Activated T-cell treated with anti-CD3 and anti-CD28 coated beads for 24 hours (primary cell): ENCODE data around the gene CPNE5.

Experiments used
- DNase-seq: peaks from one replicate; pipeline ENCODE4 v3.0.0-alpha.2; 2020; ENCODE audit warnings: low read depth

CPNE5 gene

GRCh38 chr6:36793296-36793912 lies 45.8 kb downstream of the CPNE5 start:
- no peak for DNase-seq

DNA sequence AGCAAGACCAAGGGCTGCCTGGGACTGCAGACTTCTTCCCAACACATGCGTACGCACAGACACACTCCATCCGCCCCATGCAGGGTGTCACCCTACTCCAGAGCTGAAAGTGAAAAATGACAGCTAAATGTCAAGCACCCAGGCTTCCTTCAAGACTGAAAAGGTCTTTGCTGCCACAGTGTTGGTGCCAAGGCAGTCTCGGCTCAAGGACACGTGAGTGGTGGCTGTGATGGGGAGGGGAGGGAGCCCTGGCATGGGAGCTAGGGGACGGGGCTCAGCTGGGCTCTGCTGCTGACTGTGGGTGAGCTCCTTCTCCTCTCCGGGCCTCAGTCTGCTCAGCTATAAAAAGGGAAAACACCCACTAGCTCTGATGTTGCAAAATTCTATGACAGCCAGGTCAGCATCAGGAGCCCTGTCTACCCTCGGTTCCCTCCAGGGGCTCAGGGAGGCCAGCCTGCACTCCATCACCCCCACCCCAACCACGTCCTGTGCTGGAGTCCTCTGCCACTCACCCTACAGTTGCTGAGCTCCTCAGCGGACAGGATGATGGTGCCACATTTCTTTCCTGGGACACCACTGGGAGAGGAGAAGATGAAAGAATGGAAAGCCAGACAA lies 47.6 kb downstream of the CPNE5 start:
- DNase-seq: no peak

- DNase-seq: no peak
These were observed 48.2 kb downstream of the CPNE5 start for GRCh38 chr6:36791085-36791484.

DNA sequence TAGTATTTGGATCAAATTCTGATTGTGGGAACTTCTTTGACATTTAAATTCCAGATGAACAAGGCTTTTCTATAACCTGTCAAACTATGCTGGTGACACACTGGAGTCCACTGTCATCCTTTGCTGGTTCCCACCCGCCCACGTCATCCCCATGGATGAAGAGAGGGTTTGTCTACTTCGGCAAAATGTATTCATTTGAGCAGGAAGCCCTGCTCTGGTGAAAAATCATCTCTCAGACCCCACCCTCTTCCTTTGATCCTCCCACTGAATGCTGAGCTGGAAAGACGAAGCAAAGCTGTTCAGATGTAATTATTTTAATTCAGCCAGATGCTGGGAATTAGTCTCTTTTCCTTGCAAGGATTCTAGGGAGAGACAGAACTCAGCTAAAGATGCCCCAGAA lies 50.5 kb downstream of the CPNE5 start:
- no peak for DNase-seq

DNA sequence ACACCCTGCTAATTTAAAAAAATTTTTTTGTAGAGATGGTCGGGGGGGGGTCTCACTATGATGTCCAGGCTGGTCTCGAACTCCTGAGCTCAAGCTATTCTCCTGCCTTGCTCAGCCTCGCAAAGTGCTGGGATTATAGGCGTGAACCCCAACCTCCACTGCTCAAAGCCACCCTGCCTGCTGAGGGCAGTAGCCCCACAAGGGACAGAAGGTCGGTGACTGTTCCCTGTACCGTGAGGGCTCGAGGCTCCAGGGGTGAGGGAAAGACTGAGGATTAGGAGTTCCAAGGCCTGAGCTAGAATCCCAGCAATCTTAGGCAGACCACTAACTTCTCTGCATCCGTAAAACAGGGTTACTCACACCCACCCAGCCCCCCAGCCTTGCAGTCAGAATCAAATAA lies 51.1 kb downstream of the CPNE5 start:
- no peak for DNase-seq

DNA sequence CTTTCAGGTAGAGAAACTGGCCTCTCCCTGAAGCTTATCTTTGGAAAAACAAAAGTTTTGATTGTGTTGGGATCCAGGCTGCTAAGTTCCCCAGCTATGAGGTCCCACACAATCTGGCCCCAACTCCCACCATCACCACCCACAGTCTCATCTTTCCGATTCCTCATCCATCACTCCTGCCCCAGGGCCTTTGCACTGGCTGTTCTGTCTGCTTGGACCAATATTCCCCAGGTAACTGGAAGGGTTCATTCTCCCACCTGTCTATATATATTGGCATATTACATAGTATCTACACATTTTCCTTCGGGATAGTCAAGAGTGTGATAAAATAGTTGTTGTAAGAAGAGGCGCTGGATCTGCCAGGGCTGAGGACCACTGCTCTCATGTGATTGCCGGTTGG lies 52.0 kb downstream of the CPNE5 start:
- no peak for DNase-seq

GRCh38 chr6:36786055-36786675 lies 53.1 kb downstream of the CPNE5 start:
- no peak for DNase-seq

- no peak for DNase-seq
These were observed 54.9 kb downstream of the CPNE5 start for GRCh38 chr6:36784376-36784636.

DNA sequence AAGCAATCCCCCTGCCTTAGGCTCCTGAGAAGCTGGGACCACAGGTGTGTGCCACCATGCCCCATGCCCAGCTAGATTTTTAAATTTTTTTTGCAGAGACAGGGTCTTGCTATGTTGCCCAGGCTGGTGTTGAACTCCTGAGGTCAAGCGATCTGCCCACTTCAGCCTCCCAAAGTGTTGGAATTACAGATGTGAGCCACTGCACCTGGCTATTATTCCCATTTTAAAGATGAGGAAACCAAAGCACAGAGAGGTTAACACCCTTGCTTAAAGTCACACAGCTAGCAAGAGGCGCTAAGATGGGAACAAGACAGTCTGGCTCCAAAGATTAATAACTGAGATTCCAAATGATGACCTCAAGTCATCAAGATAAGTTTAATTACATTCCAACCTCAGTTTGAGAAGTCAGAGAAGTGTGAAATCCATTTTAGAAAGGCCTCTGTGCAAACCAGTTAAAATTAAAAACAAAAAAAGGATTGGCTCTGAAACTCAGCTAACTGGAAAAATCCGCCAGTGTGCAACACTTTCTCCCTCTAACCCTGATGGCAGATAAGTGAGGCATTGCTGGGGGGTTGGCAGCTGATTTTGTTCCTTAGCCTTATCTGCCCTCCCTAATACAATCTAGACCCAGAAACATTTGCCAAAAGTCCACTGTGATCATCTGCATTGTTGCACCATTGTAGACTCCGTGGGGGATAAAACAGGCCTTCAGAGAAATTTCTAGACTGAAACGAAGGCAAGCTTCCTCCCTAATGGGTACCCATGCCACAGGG lies 55.5 kb downstream of the CPNE5 start:
- DNase-seq: no peak

GRCh38 chr6:36781669-36782068 lies 57.6 kb downstream of the CPNE5 start:
- no peak for DNase-seq

- DNase-seq: no peak
These were observed 58.6 kb downstream of the CPNE5 start for GRCh38 chr6:36780442-36781177.

DNA sequence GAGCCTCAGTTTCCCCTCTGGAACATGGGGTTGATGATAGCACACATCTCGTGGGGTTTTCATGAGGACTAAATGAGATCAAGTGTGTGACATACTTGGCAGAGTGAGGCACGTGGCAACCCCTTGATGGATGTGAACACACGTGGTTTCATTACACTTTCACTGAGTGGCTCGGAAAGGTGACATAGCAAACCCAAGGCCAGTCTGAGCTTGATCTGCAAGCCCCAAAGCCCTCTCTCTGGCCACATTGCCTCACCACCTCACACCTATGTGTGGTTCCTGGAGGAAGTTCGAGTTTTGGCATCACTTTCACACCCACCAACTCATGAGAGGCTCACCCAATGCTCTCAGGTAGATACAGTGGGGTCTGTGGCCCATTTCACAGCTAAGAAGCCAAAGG lies 60.0 kb downstream of the CPNE5 start:
- DNase-seq: no peak

DNA sequence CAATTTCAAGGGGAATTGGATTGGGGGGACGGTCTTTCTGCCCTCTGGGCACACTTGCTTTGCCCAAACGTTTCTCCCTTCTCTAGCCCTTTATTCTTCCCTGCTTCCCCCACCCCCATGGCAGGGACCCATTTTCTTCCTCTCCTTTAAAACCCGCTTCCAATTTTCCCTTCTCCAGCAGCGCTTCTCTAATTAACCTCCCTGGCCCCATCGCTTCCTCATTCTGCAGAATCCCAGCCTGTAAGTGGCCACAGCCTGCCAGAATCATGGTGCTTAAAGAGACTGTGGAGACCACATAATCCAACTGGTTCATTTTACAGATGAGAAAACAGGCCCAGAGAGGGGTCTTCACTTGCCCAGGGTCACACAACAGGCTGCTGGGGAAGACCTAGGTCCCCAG lies 61.4 kb downstream of the CPNE5 start:
- no peak for DNase-seq

GRCh38 chr6:36776167-36776566 lies 63.1 kb downstream of the CPNE5 start:
- DNase-seq: no peak

- DNase-seq: no peak
These were observed 64.9 kb downstream of the CPNE5 start for GRCh38 chr6:36774331-36774730.

DNA sequence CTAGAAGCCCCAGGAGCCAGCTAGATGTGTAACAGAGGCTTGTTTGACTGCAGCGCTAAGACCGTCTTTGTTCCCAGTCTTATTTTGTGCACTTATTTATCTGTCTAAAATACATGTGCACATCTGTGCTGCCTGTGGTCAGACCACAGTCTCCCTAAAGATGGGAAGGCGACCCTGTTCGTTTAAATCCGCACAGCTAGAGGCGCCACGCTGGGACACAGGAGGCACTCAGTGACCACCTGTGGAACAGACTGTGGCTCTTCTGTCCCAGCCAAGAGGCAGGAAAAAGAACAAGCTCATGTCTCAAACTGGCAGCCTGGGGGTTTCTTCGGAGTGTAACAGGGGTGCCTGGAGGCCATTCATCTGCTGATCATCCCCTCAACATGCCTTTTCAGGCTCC lies 66.8 kb downstream of the CPNE5 start:
- DNase-seq: no peak

DNA sequence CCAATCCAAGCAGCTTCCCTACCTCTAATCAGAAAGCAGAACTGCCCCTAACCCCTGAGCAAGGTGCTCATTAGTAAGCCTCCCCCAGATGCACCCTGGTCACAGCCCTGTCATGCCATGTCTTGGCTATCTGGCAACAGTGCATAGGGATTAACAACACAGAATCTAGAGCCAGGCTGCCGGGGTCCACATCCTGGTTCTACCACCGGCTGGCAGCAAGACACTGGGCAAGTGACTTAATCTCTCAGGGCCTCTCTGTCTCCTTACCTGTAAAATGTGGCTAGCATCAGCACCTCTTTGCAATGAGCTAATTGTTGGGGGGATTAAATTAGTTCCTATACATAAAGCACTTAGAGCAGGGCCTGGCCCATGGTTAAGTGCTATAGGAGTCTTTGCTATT lies 68.1 kb downstream of the CPNE5 start:
- DNase-seq: no peak

- DNase-seq: no peak
These were observed 69.4 kb downstream of the CPNE5 start for GRCh38 chr6:36769676-36770499.

DNA sequence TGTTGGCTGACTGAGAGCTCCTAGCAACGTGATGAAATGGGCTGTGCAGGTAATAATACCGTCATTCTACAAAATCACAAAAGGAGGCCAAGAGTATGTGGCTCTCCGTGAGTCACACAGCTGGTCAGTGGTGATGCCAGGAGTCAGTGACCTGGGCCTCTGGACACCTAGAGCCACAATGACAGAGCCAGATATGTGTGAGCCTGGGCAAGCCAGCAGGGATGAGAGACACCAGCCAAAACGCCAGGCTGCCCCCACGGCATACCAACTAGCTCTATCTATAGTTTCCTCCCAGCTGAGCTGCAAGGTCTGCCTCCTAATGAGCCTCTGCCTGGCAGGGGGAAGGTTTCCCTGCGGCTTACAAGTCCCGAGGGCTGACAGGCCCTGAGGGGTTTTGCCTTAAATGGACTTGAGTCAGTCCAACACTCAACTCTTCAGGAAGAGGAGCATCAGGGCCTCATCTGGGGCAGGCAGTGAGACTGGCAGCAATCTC lies 70.0 kb downstream of the CPNE5 start:
- DNase-seq: no peak

DNA sequence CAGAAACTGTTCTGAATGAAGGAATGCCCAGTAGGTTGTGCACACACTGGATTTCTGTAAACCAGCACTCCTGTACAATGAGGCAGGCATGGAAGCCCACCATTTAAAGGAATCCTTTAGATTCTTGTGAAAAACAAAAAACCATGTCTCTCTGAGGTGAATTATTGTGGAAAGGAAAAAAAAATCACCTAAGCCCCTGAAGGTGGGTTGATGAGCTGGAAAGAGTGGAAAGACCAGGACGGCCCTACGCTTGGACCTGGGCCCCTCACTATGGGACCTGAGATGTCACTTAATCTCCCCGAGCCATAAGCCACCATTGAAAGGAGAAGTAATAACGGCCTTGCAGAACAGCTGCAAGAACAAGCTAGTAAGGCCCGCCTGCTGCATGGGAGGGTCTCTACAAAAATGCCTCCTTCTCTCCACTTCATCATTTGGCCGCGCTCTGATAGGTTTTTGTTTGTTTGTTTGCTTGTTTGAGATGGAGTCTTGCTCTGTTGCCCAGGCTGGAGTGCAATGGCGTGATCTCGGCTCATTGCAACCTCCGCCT lies 72.8 kb downstream of the CPNE5 start:
- no peak for DNase-seq
